Neuronal stem cell (in vitro differentiated cells): ENCODE measurements around the gene MTA1.

ENCODE experiments used
- DNase-seq: peaks from one replicate; pipeline ENCODE4 v3.0.0-alpha.2; 2013; ENCODE audit warnings: low spot score
- H2AFZ ChIP-seq: one replicate; pipeline ENCODE4 v1.6.1; 2013; ENCODE audit warnings: mild to moderate bottlenecking, low read length, inconsistent platforms
- H2AK5ac ChIP-seq: 2 replicates; pipeline ENCODE4 v1.6.1; 2013; ENCODE audit warnings: low read depth, mild to moderate bottlenecking, inconsistent platforms, low read length, moderate library complexity, mixed read lengths
- H2BK120ac ChIP-seq: 2 replicates; pipeline ENCODE4 v1.6.1; 2013; ENCODE audit warnings: low read depth, mild to moderate bottlenecking, inconsistent platforms, low read length, moderate library complexity, mixed read lengths
- H2BK12ac ChIP-seq: one replicate; pipeline ENCODE4 v1.6.1; 2013; ENCODE audit warnings: low read length, inconsistent platforms
- H2BK15ac ChIP-seq: 2 replicates; pipeline ENCODE4 v1.6.1; 2013; ENCODE audit warnings: mild to moderate bottlenecking, low read length, inconsistent platforms, mixed read lengths
- H2BK5ac ChIP-seq: one replicate; pipeline ENCODE4 v1.6.1; 2013; ENCODE audit warnings: inconsistent platforms, mild to moderate bottlenecking, low read length, moderate library complexity
- H3K14ac ChIP-seq: one replicate; pipeline ENCODE4 v1.6.1; 2013; ENCODE audit warnings: low read length, inconsistent platforms
- H3K18ac ChIP-seq: 2 replicates; pipeline ENCODE4 v1.6.1; 2013; ENCODE audit warnings: low read length, inconsistent platforms
- H3K23ac ChIP-seq: 2 replicates; pipeline ENCODE4 v1.6.1; 2013; ENCODE audit warnings: low read depth, mild to moderate bottlenecking, mixed read lengths, low read length, inconsistent platforms; ENCODE audit not compliant: poor library complexity
- H3K27ac ChIP-seq: replicated peaks from 3 replicates; pipeline ENCODE4 v1.5.1; 2013; ENCODE audit warnings: low read length, inconsistent platforms
- H3K27me3 ChIP-seq, 3 experiments: 2 replicates each; pipeline ENCODE4 v1.6.1; 2013; ENCODE audit warnings: low read length in 3 of 3, mild to moderate bottlenecking in 2 of 3, inconsistent platforms in 1 of 3, low read depth in 1 of 3, mixed read lengths in 1 of 3, moderate library complexity in 1 of 3; ENCODE audit not compliant: control insufficient read depth in 3 of 3, insufficient read depth in 3 of 3
- H3K36me3 ChIP-seq, 2 donors: replicated peaks in 1 of 2; 2 replicates each; pipeline ENCODE4 v1.6.1; 2013; ENCODE audit warnings: low read length in 2 of 2; ENCODE audit not compliant: control insufficient read depth in 2 of 2, insufficient read depth in 2 of 2
- H3K4ac ChIP-seq: 2 replicates; pipeline ENCODE4 v1.6.1; 2013; ENCODE audit warnings: inconsistent platforms, mild to moderate bottlenecking, low read length, moderate library complexity
- H3K4me1 ChIP-seq, 2 donors: 1 replicate in 1 of 2; 2 replicates in 1 of 2; pipeline ENCODE4 v1.6.1; 2013; ENCODE audit warnings: low read length in 2 of 2, low read depth in 1 of 2; ENCODE audit not compliant: control insufficient read depth in 2 of 2, insufficient read depth in 1 of 2
- H3K4me2 ChIP-seq: one replicate; pipeline ENCODE4 v1.6.1; 2013; ENCODE audit warnings: mild to moderate bottlenecking, low read length, inconsistent platforms; ENCODE audit not compliant: insufficient read depth, poor library complexity, severe bottlenecking
- H3K4me3 ChIP-seq, 2 donors: 2 replicates each; pipeline ENCODE4 v1.5.1; 2013; ENCODE audit warnings: low read length in 2 of 2, mild to moderate bottlenecking in 2 of 2, inconsistent platforms in 1 of 2, moderate library complexity in 1 of 2
- H3K79me1 ChIP-seq: one replicate; pipeline ENCODE4 v1.6.1; 2013; ENCODE audit warnings: low read depth, mild to moderate bottlenecking, inconsistent platforms, low read length, moderate library complexity
- H3K9ac ChIP-seq: one replicate; pipeline ENCODE4 v1.6.1; 2013; ENCODE audit warnings: mild to moderate bottlenecking, low read depth, low read length, inconsistent platforms; ENCODE audit not compliant: poor library complexity
- H3K9me3 ChIP-seq, 2 donors: replicated peaks in 1 of 2; 2 replicates each; pipeline versions ENCODE3 to v1.6.1; 2013; ENCODE audit warnings: low read length in 2 of 2, mild to moderate bottlenecking in 2 of 2, inconsistent platforms in 1 of 2, low read depth in 1 of 2, mixed read lengths in 1 of 2, moderate library complexity in 1 of 2; ENCODE audit not compliant: control insufficient read depth in 2 of 2, insufficient read depth in 1 of 2
- H4K8ac ChIP-seq: one replicate; pipeline ENCODE4 v1.6.1; 2013; ENCODE audit warnings: low read depth, mild to moderate bottlenecking, inconsistent platforms, low read length, moderate library complexity
- H4K91ac ChIP-seq: one replicate; pipeline ENCODE4 v1.6.1; 2013; ENCODE audit warnings: low read length, low read depth, mild to moderate bottlenecking, inconsistent platforms; ENCODE audit not compliant: poor library complexity
- WGBS, 2 donors: extraction: QIAGEN DNeasy Blood & Tissue Kit; methylation state at CpG; one replicate each; pipeline ENCODE4 v1.1.7; 2013; ENCODE audit warnings: missing lambda C conversion rate in 2 of 2, mixed read lengths in 1 of 2; ENCODE audit not compliant: insufficient read length in 2 of 2, insufficient replicate concordance in 1 of 2; ENCODE audit errors: extremely low coverage in 2 of 2; 5-methylcytosine and 5-hydroxymethylcytosine counted together

The MTA1 gene

GRCh38 chr14:105471823-105472485 is 52.3 kb downstream of the MTA1 start:
- no peak overlapping the region for H3K4ac ChIP-seq
- H4K91ac ChIP-seq: peak overlapping the region; percentile 72
- peak overlapping the region; percentile 98 for H2BK15ac ChIP-seq
- H3K14ac ChIP-seq: peak overlapping the region; percentile 94
- H2AFZ ChIP-seq: no peak overlapping the region
- H3K4me3 ChIP-seq: no peak overlapping the region
- no peak overlapping the region for H3K27ac ChIP-seq
- H3K4me1 ChIP-seq: peaks cover 27 to 46% of the 10 kb centered on the region in 2 donors
- H3K79me1 ChIP-seq: peaks cover 8% of the 10 kb centered on the region
- H3K4me2 ChIP-seq: no peak overlapping the region
- H3K27me3 ChIP-seq: peaks cover 0 to 23% (median 16%) of the 10 kb centered on the region in 3 experiments
- peak overlapping the region; percentile 60 for H3K9ac ChIP-seq
- peak overlapping the region; percentile 72 for H2BK120ac ChIP-seq
- peaks cover 9 to 37% of the 10 kb centered on the region in 2 donors for H3K36me3 ChIP-seq
- no peak for DNase-seq
- peak overlapping the region; percentile 85 for H3K23ac ChIP-seq
- H3K18ac ChIP-seq: peak overlapping the region; percentile 80
- H4K8ac ChIP-seq: peak overlapping the region; percentile 43
- H2AK5ac ChIP-seq: peak overlapping the region; percentile 5
- WGBS, 2 donors: no CpG with 5 or more reads among the region's 8 CpGs
- H2BK5ac ChIP-seq: peak overlapping the region; percentile 66
- peak overlapping the region; percentile 94 for H2BK12ac ChIP-seq
- H3K9me3 ChIP-seq: peaks cover 0 to 2% of the 10 kb centered on the region in 2 donors

GRCh38 chr14:105472486-105472991 is 52.9 kb downstream of the MTA1 start:
- H2AFZ ChIP-seq: no peak overlapping the region
- peak overlapping the region; percentile 60 for H3K9ac ChIP-seq
- peaks cover 11% of the 10 kb centered on the region for H3K79me1 ChIP-seq
- H2BK5ac ChIP-seq: peak overlapping the region; percentile 14
- DNase-seq: no peak
- peak overlapping the region; percentile 72 for H2BK120ac ChIP-seq
- no peak overlapping the region for H4K8ac ChIP-seq
- peak overlapping the region; percentile 90 for H3K18ac ChIP-seq
- WGBS, 2 donors: no CpG with 5 or more reads among the region's 12 CpGs
- H3K27me3 ChIP-seq: peaks cover 0 to 29% (median 16%) of the 10 kb centered on the region in 3 experiments
- peaks cover 0 to 2% of the 10 kb centered on the region in 2 donors for H3K9me3 ChIP-seq
- peaks cover 6 to 32% of the 10 kb centered on the region in 2 donors for H3K36me3 ChIP-seq
- H3K4ac ChIP-seq: no peak overlapping the region
- peak overlapping the region; percentile 21 for H3K14ac ChIP-seq
- H3K23ac ChIP-seq: peak overlapping the region; percentile 85
- peak overlapping the region; percentile 94 for H2BK12ac ChIP-seq
- no peak overlapping the region for H3K27ac ChIP-seq
- peak overlapping the region; percentile 72 for H4K91ac ChIP-seq
- peak overlapping the region in 1 of 2 donors; percentile 1 for H3K4me3 ChIP-seq
- peaks cover 27 to 51% of the 10 kb centered on the region in 2 donors for H3K4me1 ChIP-seq
- H3K4me2 ChIP-seq: no peak overlapping the region
- peak overlapping the region; percentile 98 for H2BK15ac ChIP-seq
- H2AK5ac ChIP-seq: peak overlapping the region; percentile 5

DNA sequence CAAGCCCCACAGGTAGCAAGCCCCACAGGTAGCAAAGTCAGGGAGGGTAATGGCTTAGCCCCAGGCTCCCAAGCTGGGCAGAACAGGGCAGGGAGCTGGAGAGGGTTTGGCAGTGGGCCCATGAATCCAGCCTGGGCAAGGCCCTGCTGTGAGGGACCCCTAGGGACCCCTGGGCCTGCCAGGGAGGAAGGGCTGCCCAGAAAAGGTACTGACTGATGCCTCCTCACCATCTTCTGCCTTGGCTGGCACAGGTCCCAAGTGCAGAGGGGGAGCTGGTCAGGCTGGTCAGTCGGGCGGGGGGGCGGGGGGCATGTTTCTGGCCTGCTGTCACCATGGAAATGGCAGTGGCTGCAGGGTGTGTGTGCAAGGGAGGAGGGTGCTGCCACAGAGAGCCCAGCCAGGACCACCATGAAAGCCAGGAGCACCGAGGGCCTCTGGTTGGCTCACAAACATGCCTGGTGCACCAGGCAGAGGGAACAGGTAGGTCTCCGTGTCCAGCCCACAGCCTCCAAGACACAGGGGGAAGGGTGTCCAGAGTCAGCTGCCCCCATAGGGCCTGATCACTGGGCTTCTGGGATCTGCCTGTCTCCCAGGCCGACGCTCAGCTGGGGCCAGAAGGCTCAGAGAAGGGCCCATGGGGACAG is 53.5 kb downstream of the MTA1 start:
- Histone ChIP-seq H3K4me2 (peak overlapping the region; percentile 80), H3K4ac (no peak overlapping the region), H3K9ac (peak overlapping the region; percentile 74), H4K8ac (no peak overlapping the region), H3K9me3 (peaks cover 0 to 2% of the 10 kb centered on the region in 2 donors), H3K36me3 (peaks cover 4 to 25% of the 10 kb centered on the region in 2 donors), H3K14ac (peak overlapping the region; percentile 21), H3K79me1 (peaks cover 11% of the 10 kb centered on the region), H2BK120ac (peak overlapping the region; percentile 47), H3K18ac (peak overlapping the region; percentile 90), H3K23ac (peak overlapping the region; percentile 91), H3K27ac (peak overlapping the region; percentile 78), H3K4me1 (peaks cover 27 to 51% of the 10 kb centered on the region in 2 donors), H3K4me3 (peak overlapping the region in 1 of 2 donors; percentile 91), H4K91ac (no peak overlapping the region), H2BK15ac (peak overlapping the region; percentile 98), H3K27me3 (peaks cover 0 to 35% (median 16%) of the 10 kb centered on the region in 3 experiments), H2AFZ (peak overlapping the region; percentile 95), H2BK12ac (peak overlapping the region; percentile 16), H2BK5ac (peak overlapping the region; percentile 14), H2AK5ac (peak overlapping the region; percentile 5)
- no peak for DNase-seq
- no CpG with 5 or more reads among the region's 7 CpGs for WGBS, 2 donors
